Mammary epithelial cell (primary cell): Measurements from ENCODE around the gene ABHD4.

Experiments
- CTCF ChIP-seq, 2 donors: IDR thresholded peaks in 1 of 2; conservative IDR thresholded peaks in 1 of 2; 2 replicates each; pipeline ENCODE4 v1.5.1; 2011 to 2012; ENCODE audit warnings: inconsistent platforms in 2 of 2, low read length in 2 of 2, mild to moderate bottlenecking in 2 of 2, control low read depth in 1 of 2, low read depth in 1 of 2; ENCODE audit not compliant: insufficient read depth in 1 of 2; ENCODE audit errors: extremely low read depth in 1 of 2
- EZH2 ChIP-seq: IDR thresholded peaks from 2 replicates; pipeline ENCODE4 v1.6.1; 2012; ENCODE audit warnings: low read length, inconsistent platforms, borderline replicate concordance

GRCh38 chr14:22597265-22597664 is 835 bp upstream of the ABHD4 start:
- no peak for TF ChIP-seq CTCF (conservative IDR thresholded peaks at IDR 0.05 in 1 of 2, IDR thresholded peaks at IDR 0.05 in 1 of 2; ENCODE audit: extremely low read depth in 1 of 2, insufficient read depth in 1 of 2, low read depth in 1 of 2, low read length in 2 of 2)
- no peak for TF ChIP-seq EZH2
